Breast epithelium (tissue), 3 donors: ENCODE data around the gene WHRN.

ENCODE experiments used
- CTCF ChIP-seq, 3 donors: fragments of 450-650 bp; IDR thresholded peaks; one replicate each; pipeline ENCODE4 v1.5.1; 2016 to 2017; ENCODE audit warnings: antibody characterized with exemption in 3 of 3, mild to moderate bottlenecking in 3 of 3, moderate library complexity in 3 of 3
- POLR2AphosphoS5 ChIP-seq, 3 donors: sonication (generic); formaldehyde crosslinking; IDR thresholded peaks; one replicate each; pipeline ENCODE4 v1.6.1; 2017; ENCODE audit warnings: antibody characterized with exemption in 3 of 3

- TF ChIP-seq CTCF (IDR thresholded peaks at IDR 0.05) (no peak), POLR2AphosphoS5 (IDR thresholded peaks at IDR 0.05) (no peak)
Measured at GRCh38 chr9:114409103-114409780, 96.0 kb downstream of the WHRN start.
